ENCODE measurements around the gene PRXL2B.
A peak's percentile ranks its signal among the peaks of the same experiment; 100 is the strongest.
"Not testable (repeated sequence)": the region's sequence is repeated elsewhere in the genome, so short reads cannot be mapped to it uniquely, and the experiment has no call there.

PRXL2B gene

GRCh38 chr1:2552189-2552588 lies 34.4 kb upstream of the PRXL2B start:
- DNase-seq (ENCODE audit: low read depth in 2 of 2): no peak
- TF ChIP-seq CTCF (IDR thresholded peaks at IDR 0.05; ENCODE audit: low read depth, low read length): no peak
- no peak overlapping the region for H3K4me3 ChIP-seq (replicated peaks in 1 of 2; ENCODE audit: low read depth in 2 of 2, low read length in 2 of 2)

GRCh38 chr1:2553076-2553475 lies 33.5 kb upstream of the PRXL2B start:
- not testable (repeated sequence) for H3K4me3 ChIP-seq (replicated peaks in 1 of 2; ENCODE audit: low read depth in 2 of 2, low read length in 2 of 2); DNase-seq (ENCODE audit: low read depth in 2 of 2)

GRCh38 chr1:2553871-2554620 lies 32.5 kb upstream of the PRXL2B start:
- DNase-seq (ENCODE audit: low read depth in 2 of 2): no peak
- no peak for TF ChIP-seq CTCF (IDR thresholded peaks at IDR 0.05; ENCODE audit: low read depth, low read length)
- H3K4me3 ChIP-seq (replicated peaks in 1 of 2; ENCODE audit: low read depth in 2 of 2, low read length in 2 of 2): no peak overlapping the region

GRCh38 chr1:2554621-2555387 lies 31.8 kb upstream of the PRXL2B start:
- peak; percentile 45 for TF ChIP-seq CTCF (IDR thresholded peaks at IDR 0.05; ENCODE audit: low read depth, low read length)
- DNase-seq (ENCODE audit: low read depth in 2 of 2): no peak
- no peak overlapping the region for H3K4me3 ChIP-seq (replicated peaks in 1 of 2; ENCODE audit: low read depth in 2 of 2, low read length in 2 of 2)

GRCh38 chr1:2555634-2556276 lies 30.8 kb upstream of the PRXL2B start:
- peak overlapping the region; percentile 46 to 61 for H3K4me3 ChIP-seq (replicated peaks in 1 of 2; ENCODE audit: low read depth in 2 of 2, low read length in 2 of 2)
- peak; percentile 28 to 38 for DNase-seq (ENCODE audit: low read depth in 2 of 2)
- TF ChIP-seq CTCF (IDR thresholded peaks at IDR 0.05; ENCODE audit: low read depth, low read length): no peak

- DNase-seq (ENCODE audit: low read depth in 2 of 2): peak; percentile 50 to 60
- peak; percentile 14 for TF ChIP-seq CTCF (IDR thresholded peaks at IDR 0.05; ENCODE audit: low read depth, low read length)
- H3K4me3 ChIP-seq (replicated peaks in 1 of 2; ENCODE audit: low read depth in 2 of 2, low read length in 2 of 2): peak within 1 kb of the TSS; percentile 46 to 61
Measured at GRCh38 chr1:2556277-2556677, 30.3 kb upstream of the PRXL2B start, which contains the start of gene TNFRSF14. Gene TNFRSF14 (plus strand): TSS chr1:2556371. CDS start chr1:2556665, 294 bp downstream.

All from cardiac fibroblast (primary cell).